H1 (cell line): ENCODE results near the gene STIM2.

Source experiments
- BRCA1 ChIP-seq: IDR thresholded peaks from 2 replicates; pipeline ENCODE4 v1.6.1; 2012; ENCODE audit warnings: low read depth, low read length, improper control_type of control experiment
- CTCF ChIP-seq, 3 experiments: IDR thresholded peaks; 1 replicate in 2 of 3; 2 replicates in 1 of 3; pipeline versions ENCODE4 v1.5.1 to v1.6.1; 2011; ENCODE audit warnings: low read length in 3 of 3, mild to moderate bottlenecking in 3 of 3, inconsistent platforms in 2 of 3, low read depth in 1 of 3, moderate library complexity in 1 of 3; ENCODE audit not compliant: insufficient read depth in 1 of 3; ENCODE audit errors: control extremely low read depth in 1 of 3
- GTF2F1 ChIP-seq: IDR thresholded peaks from 2 replicates; pipeline ENCODE4 v1.6.1; 2012; ENCODE audit warnings: low read depth, low read length, improper control_type of control experiment, borderline replicate concordance
- KDM1A ChIP-seq: fragments of 200-600, 300-600 bp; sonication (generic); IDR thresholded peaks from 2 replicates; pipeline ENCODE4 v1.7.1; 2016; ENCODE audit warnings: mild to moderate bottlenecking, low read length, borderline replicate concordance
- MAX ChIP-seq: IDR thresholded peaks from 2 replicates; pipeline ENCODE4 v1.6.1; 2012; ENCODE audit warnings: inconsistent platforms
- POLR2A ChIP-seq, 2 experiments: IDR thresholded peaks; 1 replicate in 1 of 2; 2 replicates in 1 of 2; pipeline ENCODE4 v1.6.1; 2011; ENCODE audit warnings: low read depth in 2 of 2, low read length in 2 of 2, mild to moderate bottlenecking in 2 of 2; ENCODE audit errors: control extremely low read depth in 1 of 2
- SIN3A ChIP-seq, 2 experiments: IDR thresholded peaks in 1 of 2; conservative IDR thresholded peaks in 1 of 2; 2 replicates each; pipeline ENCODE4 v1.6.1; 2011 to 2012; ENCODE audit warnings: low read length in 2 of 2, improper control_type of control experiment in 1 of 2, low read depth in 1 of 2, mild to moderate bottlenecking in 1 of 2
- SIRT6 ChIP-seq: IDR thresholded peaks from one replicate; pipeline ENCODE4 v1.7.1; 2012; ENCODE audit warnings: low read length, inconsistent platforms

- TF ChIP-seq GTF2F1 (no peak), CTCF (IDR thresholded peaks at IDR 0.05; ENCODE audit: control extremely low read depth in 1 of 3, insufficient read depth in 1 of 3, low read depth in 1 of 3, low read length in 3 of 3) (no peak), BRCA1 (no peak), POLR2A (IDR thresholded peaks at IDR 0.05; ENCODE audit: control extremely low read depth in 1 of 2, low read depth in 2 of 2, low read length in 2 of 2) (no peak), SIN3A (conservative IDR thresholded peaks at IDR 0.05 in 1 of 2, IDR thresholded peaks at IDR 0.05 in 1 of 2; ENCODE audit: low read depth in 1 of 2, low read length in 2 of 2) (no peak), SIRT6 (no peak), KDM1A (no peak), MAX (no peak)
These were observed 32.0 kb downstream of the STIM2 start for GRCh38 chr4:26892480-26893150.
